ENCODE data around the gene UMODL1. TPM values are rescaled to one million over a fixed set of nuclear protein-coding genes. Genes with fewer than 3 reads are reported as not detected.

Gene UMODL1
- total and polyA plus RNA-seq, 2 of the 13 experiments (the other 11 are each of a cell fraction or from before 2014, with no cell fraction given): not detected

DNA sequence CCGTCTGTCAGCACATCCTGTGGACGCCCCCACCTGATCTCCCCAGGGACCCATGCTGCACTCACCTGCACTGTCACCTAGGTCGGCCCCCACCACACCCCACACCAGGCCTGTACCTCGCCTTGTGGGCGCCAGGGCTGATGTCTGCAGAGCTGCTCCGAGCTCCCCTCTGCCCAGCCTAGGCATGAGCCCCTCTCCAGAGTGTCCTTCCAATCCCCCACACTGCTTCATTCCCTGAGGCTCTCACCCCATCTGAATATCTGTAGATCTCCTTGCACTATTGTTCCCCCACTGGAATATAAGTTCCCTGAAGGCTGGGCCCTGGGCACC lies 12.2 kb downstream of the UMODL1 start (continued):
- TF ChIP-seq YY1 (IDR thresholded peaks at IDR 0.05; ENCODE audit: insufficient read depth, insufficient replicate concordance, low read depth, low read length) (no peak), FOXK2 (IDR thresholded peaks at IDR 0.05) (no peak), HOXA3 (CRISPR knock-in tag; IDR thresholded peaks at IDR 0.05) (no peak), GABPA (IDR thresholded peaks at IDR 0.05; ENCODE audit: low read depth, low read length) (no peak), GABPA (CRISPR knock-in tag; IDR thresholded peaks at IDR 0.05; ENCODE audit: low read depth) (no peak), SALL1 (CRISPR knock-in tag; IDR thresholded peaks at IDR 0.05) (no peak)

DNA sequence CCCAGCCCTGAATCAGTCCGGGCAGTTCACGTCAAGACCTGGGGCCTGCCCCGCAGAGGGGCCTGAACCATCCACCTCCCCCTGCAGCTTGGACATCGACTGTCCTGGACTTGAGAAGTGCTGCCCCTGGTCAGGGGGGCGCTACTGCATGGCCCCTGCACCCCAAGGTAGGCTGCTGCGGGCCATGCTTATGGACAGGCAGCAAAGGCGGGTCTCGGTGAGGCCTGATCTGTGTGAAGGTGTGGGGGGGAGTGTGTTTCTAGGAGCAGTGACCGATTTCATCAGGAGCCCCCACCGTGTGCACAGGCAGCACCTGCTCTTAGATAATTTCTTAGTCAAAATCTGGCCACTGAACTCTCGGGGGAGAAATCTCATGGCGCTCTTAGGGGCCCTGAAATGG lies 13.0 kb downstream of the UMODL1 start:
- no TSS peak for BruUV-seq (replicated peaks)
- no peak for DNase-seq (ENCODE audit: low spot score)
- POLR2A ChIA-PET: no interaction called here
- Histone ChIP-seq H3K4me2 (ENCODE audit: low read depth, low read length) (no peak overlapping the region), H3K27ac (ENCODE audit: extremely low read length, insufficient read depth, low read length) (no peak overlapping the region), H3K79me2 (ENCODE audit: insufficient read depth, low read length) (no peaks in the 10 kb centered on the region), H3K27me3 (ENCODE audit: control insufficient read depth in 1 of 2, insufficient read depth in 2 of 2, low read length in 2 of 2) (peaks cover 4 to 46% of the 10 kb centered on the region in 2 experiments; a peak in 4 of 5 replicates), H2AFZ (ENCODE audit: low read length) (no peak overlapping the region), H3K4me1 (ENCODE audit: insufficient read depth, low read length) (peaks cover 2% of the 10 kb centered on the region), H3K36me3 (replicated peaks in 1 of 2; ENCODE audit: control insufficient read depth in 1 of 2, insufficient read depth in 2 of 2, low read length in 2 of 2) (no peaks in the 10 kb centered on the region), H3K4me3 (replicated peaks in 1 of 3; ENCODE audit: insufficient read depth in 1 of 3, low read depth in 2 of 3, low read length in 3 of 3) (no peak overlapping the region), H4K20me1 (ENCODE audit: insufficient read depth, low read length) (no peaks in the 10 kb centered on the region), H3K9me3 (ENCODE audit: low read length) (no peaks in the 10 kb centered on the region), H3K9ac (ENCODE audit: insufficient read depth, low read depth, low read length) (no peak overlapping the region)
- TF ChIP-seq RBFOX2 (IDR thresholded peaks at IDR 0.05; ENCODE audit: low read depth, low read length) (no peak), PCBP1 (IDR thresholded peaks at IDR 0.05; ENCODE audit: borderline replicate concordance, low read depth, low read length) (no peak), ZNF232 (CRISPR knock-in tag; IDR thresholded peaks at IDR 0.05; ENCODE audit: borderline replicate concordance) (no peak)
- intact Hi-C loops (cut with micrococcal nuclease; ENCODE audit: unreplicated experiment) (no loop called here), in situ Hi-C loops (cut with HindIII; ENCODE audit: extremely low pct_ligation_motif_present, low pct_unique_long_range_greater_than_20kb) (no loop called here)
- CTCF ChIA-PET (ENCODE audit: low intra/inter-chr PET ratio, low total read pairs): no interaction called here
- WGBS (ENCODE audit: low lambda C conversion rate): 40% methylated on average over 7 of the region's 12 CpGs
- ATAC-seq: no peak
- FAIRE-seq: no peak
